ENCODE measurements around the gene CAMK1G.

Gene CAMK1G

DNA sequence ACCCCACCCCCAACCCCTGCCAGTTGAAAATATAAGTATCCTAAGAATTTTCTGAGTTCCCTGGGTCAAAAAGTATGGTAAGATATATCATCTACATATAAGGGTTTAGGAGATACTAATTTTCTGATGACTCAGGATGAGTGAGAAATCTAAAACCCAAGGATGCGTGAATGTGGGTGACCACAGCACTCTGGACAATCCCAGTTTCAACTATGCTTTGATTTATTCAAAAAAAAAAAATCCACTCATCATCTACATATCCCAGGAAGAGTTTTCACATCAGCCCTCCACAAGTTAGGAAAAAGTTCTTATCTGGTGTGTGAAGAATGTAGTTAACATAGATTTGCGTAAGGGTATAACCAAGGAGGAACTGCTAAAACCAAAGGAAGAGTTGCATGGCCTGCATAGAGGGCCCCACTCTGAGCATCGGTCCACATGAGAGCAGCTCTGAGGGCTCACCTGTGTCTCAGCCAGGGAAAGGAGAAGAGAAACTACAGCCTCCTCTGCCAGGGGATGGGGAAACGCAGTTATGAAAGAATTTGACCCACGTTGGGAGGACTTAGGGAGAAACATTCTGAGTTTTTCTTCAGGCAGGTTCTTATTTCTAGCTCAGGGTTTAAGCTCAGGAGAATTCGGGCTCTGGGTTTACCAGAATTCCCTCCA lies 50.0 kb downstream of the CAMK1G start:
- DNase-seq (ENCODE audit: low read depth in 4 of 4, low spot score in 1 of 4): no peak

DNA sequence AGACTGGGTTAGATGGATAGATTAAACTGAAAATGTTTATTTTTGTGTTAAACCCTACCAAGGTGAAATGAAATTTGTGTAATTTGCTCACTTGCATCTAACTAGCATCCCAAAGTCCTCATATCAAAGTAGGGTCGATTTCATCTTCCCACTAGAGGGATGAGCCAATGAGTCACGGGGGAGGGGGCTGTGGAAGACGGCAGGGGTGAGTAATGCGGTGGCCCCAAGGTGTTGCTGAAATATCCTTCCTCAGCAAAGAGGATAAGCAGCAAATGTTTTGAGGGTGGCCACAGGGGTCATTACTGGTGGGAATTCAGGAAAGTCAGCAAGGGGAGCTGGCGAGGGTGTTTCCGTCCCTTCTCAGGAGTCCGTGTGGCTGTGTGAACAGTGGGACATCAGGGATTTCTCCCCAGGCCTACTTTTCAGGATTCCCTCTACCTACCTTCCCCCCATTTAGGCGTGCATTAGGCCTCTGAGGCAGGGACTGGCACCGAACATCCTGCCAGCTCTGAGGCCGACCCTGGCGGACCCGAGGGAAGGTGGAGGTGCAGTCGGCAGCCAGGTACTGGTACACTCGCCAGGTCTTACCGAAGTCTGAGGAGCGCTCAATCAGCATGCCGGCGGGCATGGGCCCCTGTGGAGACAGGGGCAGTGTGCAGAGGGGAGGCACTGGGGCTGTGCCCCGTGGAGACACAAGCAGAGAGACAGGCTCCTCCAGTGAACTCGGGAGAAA lies 50.7 kb downstream of the CAMK1G start:
- DNase-seq (ENCODE audit: low read depth in 4 of 4, low spot score in 1 of 4): no peak

DNA sequence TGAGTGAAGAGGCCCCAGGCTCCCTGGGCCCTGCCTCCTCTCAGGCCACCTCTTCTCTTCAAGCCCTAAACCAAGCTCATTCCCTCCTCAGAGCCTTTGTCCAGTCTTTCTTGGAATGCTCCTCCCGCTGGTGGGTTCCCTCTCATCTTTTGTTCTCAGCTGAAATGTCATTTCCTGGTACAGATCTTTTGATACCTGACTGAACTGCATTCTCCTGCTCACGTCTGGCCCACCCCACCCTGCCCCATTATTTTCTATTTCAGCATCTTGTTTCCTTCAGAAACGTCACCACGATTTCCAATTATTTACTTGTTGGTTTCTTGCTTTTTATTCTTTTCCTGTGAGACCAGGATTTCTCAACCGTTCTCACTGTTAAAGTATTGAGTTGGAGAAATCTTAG lies 52.3 kb downstream of the CAMK1G start:
- DNase-seq (ENCODE audit: low read depth in 4 of 4, low spot score in 1 of 4): no peak

DNA sequence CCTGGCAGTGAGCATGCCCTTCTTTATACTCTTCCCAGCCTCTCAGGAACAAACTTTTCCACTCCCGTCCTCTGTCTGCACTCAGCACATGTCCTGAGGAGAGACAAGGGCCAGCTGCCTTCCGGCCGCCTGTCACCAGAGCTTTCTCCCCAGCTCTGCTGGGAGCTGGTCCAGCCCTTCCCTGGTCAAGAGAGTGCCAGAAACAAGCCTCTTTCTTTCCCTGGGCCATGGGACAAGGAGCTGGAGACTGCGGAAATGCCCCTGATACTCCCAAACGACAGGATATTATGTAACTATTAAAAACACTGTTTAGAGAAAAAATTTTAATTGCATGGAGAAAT lies 58.3 kb downstream of the CAMK1G start:
- DNase-seq (ENCODE audit: low read depth in 4 of 4, low spot score in 1 of 4): no peak

DNA sequence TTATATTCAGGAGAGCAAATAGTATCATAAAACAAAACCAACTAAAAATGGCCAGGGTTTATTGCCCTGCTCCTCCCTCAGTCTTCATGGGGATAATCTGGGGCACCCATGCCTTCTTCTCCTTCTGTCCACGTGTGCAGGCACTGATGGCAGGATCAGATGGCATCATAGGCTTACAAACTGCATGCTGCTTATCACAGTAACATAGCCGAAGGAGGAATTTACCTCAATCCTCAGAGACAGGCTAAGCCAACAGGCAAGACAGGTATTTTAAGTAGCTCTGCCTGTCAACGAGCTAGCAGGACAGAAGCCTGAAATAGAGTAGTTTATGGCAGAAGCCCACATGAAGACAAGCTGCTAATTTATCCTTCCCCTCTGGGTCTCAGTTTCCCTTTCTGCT lies 59.3 kb downstream of the CAMK1G start:
- no peak for DNase-seq (ENCODE audit: low read depth in 4 of 4, low spot score in 1 of 4)

DNA sequence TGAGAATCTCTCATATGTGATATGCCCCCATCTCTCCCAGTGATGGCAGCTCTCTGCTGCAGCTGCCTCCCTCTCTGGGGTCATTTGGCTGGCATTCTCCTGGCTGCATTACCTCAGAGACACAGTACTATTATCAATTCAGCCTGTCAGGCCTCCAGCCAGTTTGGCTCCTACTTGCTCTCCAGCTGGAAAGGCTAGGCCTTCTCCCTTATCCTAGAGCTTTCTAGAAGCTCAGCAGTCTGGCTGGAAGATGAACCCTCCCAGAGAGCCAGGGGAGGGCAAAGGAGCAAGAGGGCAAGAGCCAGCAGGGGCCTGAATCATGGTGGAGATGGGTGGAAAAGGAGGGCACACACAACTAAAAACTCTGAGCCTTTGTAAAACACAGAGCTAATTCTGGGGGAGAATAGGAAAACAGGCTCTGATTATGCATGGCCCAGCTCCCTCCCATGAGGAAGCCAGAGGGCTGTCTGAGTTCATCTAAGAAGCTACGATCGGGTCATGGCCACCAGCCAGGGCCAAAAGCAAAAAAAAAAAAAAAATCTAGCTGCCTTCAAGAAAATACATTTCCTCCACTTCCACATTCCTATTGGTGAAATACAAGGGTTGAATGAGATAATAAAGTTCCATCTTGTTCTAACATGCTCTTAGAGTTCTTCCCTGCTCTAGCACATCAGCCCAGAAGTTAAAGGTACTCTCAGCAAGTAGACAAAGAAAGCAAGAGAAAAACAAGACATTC lies 59.9 kb downstream of the CAMK1G start:
- no peak for DNase-seq (ENCODE audit: low read depth in 4 of 4, low spot score in 1 of 4)

DNA sequence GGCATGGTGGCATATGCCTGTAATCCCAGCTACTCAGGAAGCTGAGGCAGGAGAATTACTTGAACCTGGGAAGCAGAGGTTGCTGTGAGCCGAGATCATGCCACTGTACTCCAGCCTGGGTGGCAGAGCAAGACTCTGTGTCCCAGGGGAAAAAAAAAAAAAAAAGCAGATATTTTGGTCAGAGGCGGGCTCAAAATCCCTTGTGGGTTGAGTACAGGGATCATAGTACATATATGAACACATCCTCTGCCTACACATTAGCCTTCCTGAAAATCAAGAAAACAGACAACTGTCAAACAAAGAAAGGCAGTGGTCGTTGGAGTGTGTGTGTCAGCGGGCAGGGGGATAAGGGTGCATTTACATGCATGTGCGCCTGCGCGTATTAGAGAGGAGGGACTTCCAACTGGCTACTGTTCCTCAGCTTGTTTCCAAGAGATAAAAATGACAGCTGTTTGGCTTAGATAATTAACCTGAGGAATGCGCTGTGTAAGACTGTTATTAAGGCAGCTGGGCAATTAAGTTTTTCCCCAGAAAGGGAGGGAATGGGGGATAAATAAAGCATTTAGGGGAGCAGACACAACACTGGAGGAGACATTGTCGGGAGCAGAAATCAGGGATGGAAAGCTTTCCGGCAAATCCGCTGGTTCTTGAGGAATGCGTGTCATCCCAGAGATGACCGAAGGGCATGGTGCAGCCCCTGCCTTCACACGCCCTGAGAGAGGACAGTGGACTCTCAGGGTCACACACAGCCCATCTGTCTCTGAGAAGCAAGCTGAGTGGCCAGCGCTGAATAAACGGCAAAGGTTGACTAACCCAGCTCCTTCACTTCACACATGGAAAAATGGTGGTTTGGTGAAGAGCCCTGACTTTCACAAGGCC lies 62.3 kb downstream of the CAMK1G start:
- no peak for DNase-seq (ENCODE audit: low read depth in 4 of 4, low spot score in 1 of 4)

DNA sequence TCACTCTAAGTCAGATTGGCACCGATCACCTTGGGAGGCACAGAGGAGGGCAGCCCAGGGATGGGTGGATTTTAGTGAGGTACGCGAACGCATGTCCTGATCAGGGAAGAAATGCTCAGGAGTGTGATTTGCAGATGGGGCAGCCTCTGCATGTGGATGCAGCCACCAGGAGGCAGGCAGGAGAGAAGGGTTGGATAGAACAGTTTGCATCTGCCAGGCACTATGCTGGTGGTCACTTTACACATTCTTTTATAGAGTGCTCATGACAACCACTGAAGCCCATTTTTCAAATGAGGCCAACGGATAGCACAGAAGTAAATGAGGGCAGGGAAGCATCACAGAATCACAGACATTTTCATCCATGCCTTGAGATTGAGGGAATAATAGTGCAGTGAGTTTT lies 63.0 kb downstream of the CAMK1G start:
- DNase-seq (ENCODE audit: low read depth in 4 of 4, low spot score in 1 of 4): no peak

DNA sequence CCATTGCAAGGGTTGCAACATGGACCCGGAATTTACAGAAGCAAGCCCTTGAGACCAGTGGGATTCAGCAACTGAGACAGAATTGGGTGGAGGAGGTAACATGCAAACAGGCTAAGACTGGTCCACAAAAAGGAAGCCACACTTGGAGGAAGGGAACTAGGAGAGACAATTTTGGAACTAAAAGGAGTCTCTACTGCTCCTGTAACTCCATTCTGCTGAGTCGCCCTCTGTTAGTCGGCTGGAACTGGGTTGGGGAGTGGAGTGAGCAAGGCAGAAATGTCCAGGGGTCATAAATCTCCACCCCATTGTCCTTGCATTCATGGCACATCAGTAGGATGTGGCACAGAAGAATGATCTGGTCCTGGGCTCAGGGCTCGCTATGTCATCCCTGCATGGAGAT lies 63.6 kb downstream of the CAMK1G start:
- no peak for DNase-seq (ENCODE audit: low read depth in 4 of 4, low spot score in 1 of 4)

DNA sequence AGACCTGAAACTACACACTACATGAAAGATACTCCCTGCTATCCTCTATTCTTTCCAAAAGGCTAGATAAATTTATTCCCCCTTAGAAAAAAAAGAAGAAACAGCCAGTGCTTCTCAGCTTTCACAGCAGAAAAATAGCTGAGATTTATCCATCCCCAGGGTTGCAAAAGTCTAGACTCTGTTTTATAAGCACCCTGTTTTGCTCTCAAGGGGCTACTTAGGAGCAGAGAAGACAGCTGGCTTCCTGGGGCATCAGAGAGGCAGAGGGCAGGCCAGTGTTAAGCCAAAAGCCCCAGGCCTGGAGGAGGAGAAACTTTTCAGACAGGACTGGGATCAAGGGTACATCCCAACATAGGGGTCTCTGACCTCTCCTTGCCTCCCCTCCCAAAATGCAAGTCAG lies 64.8 kb downstream of the CAMK1G start:
- DNase-seq (ENCODE audit: low read depth in 4 of 4, low spot score in 1 of 4): no peak

DNA sequence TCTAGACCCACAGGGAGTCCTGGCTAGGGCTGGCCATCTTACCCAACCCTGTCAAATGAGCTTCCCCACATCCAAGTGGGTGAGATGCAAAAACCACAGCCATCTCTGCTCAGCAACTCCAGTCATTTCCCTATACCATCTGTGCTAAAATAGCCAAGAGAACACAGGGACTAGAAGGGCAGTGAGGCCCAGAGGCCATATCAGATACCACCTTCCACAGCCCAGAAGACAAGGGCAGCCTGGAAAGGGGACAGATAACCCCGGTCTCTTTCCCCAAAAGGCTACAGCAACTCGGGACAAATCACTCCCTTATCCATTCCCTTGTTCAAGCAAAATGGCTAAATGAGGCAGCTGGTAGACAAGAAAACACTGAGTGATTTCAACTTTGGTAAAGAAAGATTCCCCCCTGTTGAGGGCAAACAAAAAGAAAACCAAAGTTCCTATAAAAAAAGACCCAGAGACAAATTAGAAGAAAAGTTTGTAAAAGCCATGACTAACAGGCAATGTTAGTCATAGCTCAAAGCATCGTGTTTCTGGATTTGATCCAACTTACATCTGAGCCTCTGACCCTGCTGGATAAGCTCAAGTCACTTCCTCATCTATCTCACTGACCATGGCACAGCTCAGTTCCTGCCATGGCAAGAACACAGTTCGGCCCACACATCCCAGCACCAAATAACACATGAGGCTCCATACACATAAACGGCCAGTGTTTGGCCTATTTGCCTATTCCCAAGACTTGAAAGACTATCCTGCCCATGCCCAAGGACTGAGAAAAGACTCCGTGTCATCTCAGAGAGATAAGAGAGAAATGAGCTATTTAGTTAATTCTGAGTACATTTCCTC lies 65.6 kb downstream of the CAMK1G start:
- no peak for DNase-seq (ENCODE audit: low read depth in 4 of 4, low spot score in 1 of 4)

DNA sequence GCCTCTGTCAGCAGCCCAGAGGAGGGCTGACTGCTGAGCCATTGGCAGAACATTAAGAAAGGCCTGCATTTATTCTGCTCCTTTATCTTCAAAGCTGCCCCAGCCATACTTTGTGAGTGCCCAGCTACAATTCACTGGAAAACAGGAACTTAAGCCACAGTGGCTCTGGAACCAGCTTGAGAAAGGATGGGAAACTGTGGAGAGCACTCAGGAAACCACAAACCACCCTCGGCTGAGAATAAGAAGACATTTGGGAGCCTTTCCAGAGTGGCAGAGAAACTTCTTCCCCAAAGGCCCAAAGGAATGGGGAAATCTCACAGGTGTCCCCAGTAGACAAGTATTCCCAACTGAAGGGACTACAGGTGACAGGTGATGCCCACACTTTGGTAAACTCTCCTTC lies 66.9 kb downstream of the CAMK1G start:
- no peak for DNase-seq (ENCODE audit: low read depth in 4 of 4, low spot score in 1 of 4)

DNA sequence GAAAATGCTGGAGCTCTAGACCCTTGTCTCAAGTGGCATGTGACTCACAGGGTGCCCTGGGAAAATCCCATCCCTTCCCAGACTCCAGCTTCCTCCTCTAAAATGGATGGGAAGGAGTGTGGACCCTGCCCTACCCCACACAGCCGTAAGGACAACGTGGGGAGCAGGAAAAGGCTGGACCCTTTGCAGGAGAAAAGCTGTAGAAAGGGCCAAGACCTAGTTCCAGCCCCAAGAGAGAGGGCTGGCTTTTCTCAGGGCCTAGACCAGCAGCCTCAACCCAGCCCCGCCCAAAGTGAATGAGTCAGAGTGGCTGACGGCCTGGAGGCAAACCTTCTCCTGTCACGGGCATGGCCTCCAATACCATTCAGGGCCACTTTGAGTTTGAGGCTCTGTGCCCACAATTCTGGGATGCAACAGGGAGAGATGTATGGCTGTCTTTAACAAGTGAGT lies 67.6 kb downstream of the CAMK1G start:
- peak in 2 of 4 experiments; percentile 37 to 62 for DNase-seq (ENCODE audit: low read depth in 4 of 4, low spot score in 1 of 4)

DNA sequence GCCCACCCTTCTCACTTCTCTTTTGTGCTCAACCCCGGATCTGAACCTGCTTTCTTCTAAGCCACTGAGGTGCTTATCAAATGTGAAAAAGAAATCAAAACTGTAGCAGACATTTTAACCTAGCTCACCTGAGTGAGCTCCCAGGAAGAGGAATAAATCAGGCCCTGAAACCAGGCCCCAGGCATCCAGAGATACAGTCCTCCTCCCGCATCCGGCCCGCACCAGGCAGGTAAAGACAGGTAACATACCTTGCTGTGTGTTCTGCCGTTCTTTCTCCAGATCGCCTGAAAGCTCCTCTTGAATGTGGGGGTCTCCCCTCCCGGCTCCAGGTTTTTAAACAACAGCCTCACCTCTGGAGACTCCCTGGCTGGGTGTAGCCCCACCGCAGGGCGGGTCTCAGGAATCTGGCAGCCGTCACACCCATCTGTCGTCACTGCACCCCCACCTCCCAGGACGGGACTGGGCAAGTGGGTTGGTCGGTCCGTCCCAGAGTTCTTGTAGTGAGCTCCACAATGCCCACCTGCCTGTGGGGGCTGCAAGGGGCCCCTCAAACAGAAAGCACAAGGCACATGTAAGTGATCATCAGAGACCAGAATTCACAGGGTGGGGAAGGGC lies 68.7 kb downstream of the CAMK1G start, which contains the start of gene LAMB3:
TSS of gene LAMB3 (minus strand) at position 305 of the 615 bp plus-strand sequence. CDS start 1,481 bp downstream, outside the sequence.
- DNase-seq (ENCODE audit: low read depth in 4 of 4, low spot score in 1 of 4): no peak

DNA sequence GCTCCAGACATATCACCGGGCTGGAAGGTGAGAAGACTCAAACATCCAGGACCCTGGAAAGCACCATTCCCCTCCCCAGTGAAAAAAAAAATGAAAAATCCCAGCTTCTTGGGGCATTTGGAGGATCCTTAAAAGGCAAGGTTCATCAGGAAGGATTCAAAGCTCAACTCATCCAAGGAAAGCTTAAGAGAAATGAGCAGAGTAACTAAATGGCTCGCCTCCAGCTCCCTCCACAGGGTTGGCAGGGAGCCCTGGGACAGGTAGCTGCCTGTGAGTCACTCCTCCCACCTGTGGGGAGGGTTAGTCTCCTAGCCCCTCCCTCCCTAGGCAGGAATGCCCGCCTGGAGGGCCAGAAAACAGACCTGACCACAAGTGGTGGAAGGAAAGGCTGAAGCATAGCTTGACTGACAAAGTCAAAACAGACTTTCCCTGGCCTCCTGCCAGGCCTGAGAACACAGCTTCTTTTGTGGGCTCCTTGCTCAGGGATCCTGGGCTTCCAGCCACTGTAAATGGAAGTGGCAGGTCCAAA lies 69.4 kb downstream of the CAMK1G start:
- DNase-seq (ENCODE audit: low read depth in 4 of 4, low spot score in 1 of 4): peak in 2 of 4 experiments; percentile 24 to 56

DNA sequence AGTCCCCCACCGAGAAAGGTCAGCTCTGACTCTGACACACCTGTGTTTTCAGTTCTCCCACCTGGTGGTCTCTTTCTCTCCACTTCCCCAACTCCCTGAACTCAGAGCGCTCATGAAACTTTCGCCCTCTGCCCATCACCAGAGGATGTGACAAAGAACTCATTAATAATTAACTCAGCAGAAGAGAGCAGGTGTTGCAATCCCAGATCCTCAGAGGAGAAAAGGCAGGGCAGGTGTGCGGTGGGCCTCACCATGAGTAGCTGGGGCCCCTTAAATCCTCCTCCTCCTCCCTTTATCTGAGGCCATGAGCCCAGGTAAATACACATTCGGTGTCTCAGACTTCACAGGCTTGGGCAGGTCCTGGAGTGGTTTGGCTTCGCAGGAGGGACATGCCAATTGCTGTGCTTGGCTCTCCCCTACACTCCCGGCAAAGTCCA lies 70.4 kb downstream of the CAMK1G start:
- no peak for DNase-seq (ENCODE audit: low read depth in 4 of 4, low spot score in 1 of 4)

DNA sequence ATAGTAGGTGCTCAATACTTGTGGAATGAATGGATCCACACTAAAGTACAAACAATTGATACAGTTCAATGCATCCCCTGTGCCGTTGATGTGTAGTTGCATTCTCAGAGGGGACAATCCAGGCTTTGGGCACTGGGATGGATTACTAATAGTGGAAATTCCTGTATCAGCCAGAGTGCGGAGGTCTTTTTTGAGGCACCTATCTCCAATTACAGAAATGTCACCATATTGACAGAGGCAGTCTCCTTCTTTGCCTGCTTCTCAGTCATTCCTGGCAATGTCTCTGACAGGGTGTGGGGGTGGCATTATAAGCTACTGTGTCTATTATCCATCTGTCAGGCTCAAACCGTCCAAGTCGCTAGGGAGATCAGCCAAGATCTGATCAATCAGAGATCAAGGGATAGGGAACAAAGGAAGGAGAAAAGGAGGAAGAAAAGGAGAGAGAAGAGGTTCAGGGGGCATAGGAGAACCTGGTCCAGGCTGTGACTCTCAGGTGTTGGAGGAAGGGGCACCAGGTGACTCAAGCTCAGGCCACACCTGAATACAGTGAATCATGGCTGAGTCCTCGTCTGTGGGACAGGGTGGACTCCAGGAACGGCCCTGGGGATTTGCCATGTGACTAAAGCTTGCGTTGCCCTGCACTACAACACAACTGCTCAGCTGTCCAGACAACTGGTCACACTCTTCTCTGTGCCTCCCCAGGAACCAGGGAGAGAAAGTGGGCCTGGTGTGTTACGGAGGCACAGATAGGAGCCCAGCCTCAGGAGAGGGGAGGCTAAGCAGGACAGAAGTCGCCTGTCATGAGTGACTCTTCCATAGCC lies 72.1 kb downstream of the CAMK1G start:
- no peak for DNase-seq (ENCODE audit: low read depth in 4 of 4, low spot score in 1 of 4)

DNA sequence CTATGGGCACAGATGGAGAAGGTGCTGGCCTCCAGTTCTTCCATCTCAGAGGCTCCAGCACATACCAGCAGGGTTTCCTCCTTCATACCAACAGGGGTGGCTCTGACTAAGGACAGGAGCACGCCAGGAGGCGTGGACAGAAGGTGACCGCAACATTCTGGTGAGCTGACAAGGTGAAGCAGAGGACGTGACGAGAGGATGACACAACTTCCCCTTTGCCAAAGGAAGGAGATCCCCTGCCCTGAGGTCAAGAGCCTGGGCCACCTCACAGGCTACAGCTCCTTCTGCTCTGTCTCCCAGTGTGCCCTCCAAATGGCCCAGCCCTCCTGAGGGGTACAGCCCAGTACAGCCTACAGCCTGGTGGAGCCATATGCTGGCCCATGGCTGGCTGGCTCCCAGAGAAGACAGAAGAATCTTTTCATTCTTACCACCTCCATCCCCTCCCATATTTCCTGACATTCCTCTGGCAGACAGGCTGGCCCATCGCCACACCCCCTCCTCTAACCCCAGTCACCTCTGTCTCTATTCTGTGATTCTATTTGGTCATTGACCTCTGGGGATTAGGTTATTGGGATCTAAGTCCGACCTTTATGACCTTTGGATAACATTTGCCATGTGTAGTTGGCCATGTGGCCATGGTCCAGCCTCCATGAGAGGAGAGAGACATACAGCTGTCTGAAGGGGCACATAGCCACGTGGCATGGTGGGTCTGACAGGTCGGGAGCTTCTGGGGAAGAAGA lies 73.8 kb downstream of the CAMK1G start:
- DNase-seq (ENCODE audit: low read depth in 4 of 4, low spot score in 1 of 4): no peak
